SK-N-SH (cell line): ENCODE data around the gene PHPT1.

Experiments
- CHD2 ChIP-seq: fragments of 150-350 bp; IDR thresholded peaks from 2 replicates; pipeline ENCODE4 v1.6.1; 2018; ENCODE audit warnings: low read length; ENCODE audit not compliant: partially characterized antibody
- CTCF ChIP-seq: fragments of 200-600 bp; sonication (generic); IDR thresholded peaks from 2 replicates; pipeline ENCODE4 v1.6.1; 2017; ENCODE audit warnings: antibody characterized with exemption, mild to moderate bottlenecking, moderate library complexity
- JUND ChIP-seq: IDR thresholded peaks from 2 replicates; pipeline ENCODE4 v1.4.0; 2012
- MEF2A ChIP-seq: IDR thresholded peaks from 2 replicates; pipeline ENCODE4 v1.4.0; 2012; ENCODE audit warnings: low read depth, borderline replicate concordance
- MXI1 ChIP-seq: IDR thresholded peaks from 2 replicates; pipeline ENCODE4 v1.6.1; 2012; ENCODE audit warnings: mild to moderate bottlenecking, low read depth, low read length, improper control_type of control experiment
- NRF1 ChIP-seq: IDR thresholded peaks from 2 replicates; pipeline ENCODE4 v1.6.1; 2012; ENCODE audit warnings: low read depth, mild to moderate bottlenecking, low read length
- POLR2AphosphoS5 ChIP-seq: IDR thresholded peaks from 2 replicates; pipeline ENCODE4 v1.6.1; 2012; ENCODE audit warnings: low read depth, low read length
- RAD21 ChIP-seq: IDR thresholded peaks from 2 replicates; pipeline ENCODE4 v1.6.1; 2012; ENCODE audit warnings: mild to moderate bottlenecking, low read length
- REST ChIP-seq: IDR thresholded peaks from 2 replicates; pipeline ENCODE4 v1.6.1; 2012; ENCODE audit warnings: mild to moderate bottlenecking, low read depth, low read length, moderate library complexity
- RXRA ChIP-seq: IDR thresholded peaks from 2 replicates; pipeline ENCODE4 v1.4.0; 2012; ENCODE audit warnings: low read depth, mild to moderate bottlenecking, borderline replicate concordance
- SIN3A ChIP-seq: IDR thresholded peaks from 2 replicates; pipeline ENCODE4 v1.6.1; 2012; ENCODE audit warnings: low read depth, mild to moderate bottlenecking, low read length, moderate library complexity, borderline replicate concordance
- SMC3 ChIP-seq: IDR thresholded peaks from 2 replicates; pipeline ENCODE4 v1.6.1; 2012; ENCODE audit warnings: low read depth, low read length, improper control_type of control experiment
- TAF1 ChIP-seq: IDR thresholded peaks from 2 replicates; pipeline ENCODE4 v1.6.1; 2012; ENCODE audit warnings: low read depth, mild to moderate bottlenecking, low read length, moderate library complexity, borderline replicate concordance

GRCh38 chr9:136849038-136849959, at the start of gene PHPT1:
- TF ChIP-seq JUND (no peak; the same call in 1 of the 2 replicates), CTCF (no peak), NRF1 (no peak), TAF1 (peak; percentile 41; the same call in 1 of the 2 replicates), MEF2A (no peak), REST (no peak; the same call in 1 of the 2 replicates), CHD2 (peak; percentile 94), RAD21 (no peak), POLR2AphosphoS5 (peak; percentile 90), SMC3 (no peak), RXRA (no peak), MXI1 (peak; percentile 64; the same call in 1 of the 2 replicates), SIN3A (peak; percentile 62; the same call in 1 of the 2 replicates)
